ENCODE data around the gene EPHB2. TPM values are rescaled to one million over a fixed set of nuclear protein-coding genes. Genes with fewer than 3 reads are reported as not detected.

EPHB2 gene
- total and polyA plus RNA-seq, 2 of the 13 experiments (the other 11 are each of a cell fraction or from before 2014, with no cell fraction given) = 0.03 to 0.11 TPM

DNA sequence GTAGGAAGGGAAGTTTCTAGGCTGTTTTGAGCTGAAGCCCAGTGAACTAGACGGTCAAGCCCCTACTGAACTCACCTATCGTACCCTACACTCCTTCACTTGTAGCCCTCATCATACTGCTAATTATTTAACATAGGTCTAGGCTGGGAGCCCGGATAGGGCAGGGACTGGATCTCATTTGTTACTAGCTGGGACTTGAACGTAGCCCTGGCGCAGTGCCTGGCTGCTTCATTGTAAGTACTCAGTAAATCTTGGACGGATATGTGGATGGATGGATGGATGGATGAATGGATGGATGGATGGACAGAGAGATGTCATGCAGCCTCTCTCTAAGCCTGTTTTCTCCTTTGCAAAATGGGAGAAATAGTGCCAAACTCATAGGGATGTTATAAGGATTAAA is 129.2 kb downstream of the EPHB2 start:
- BruUV-seq (replicated peaks) = no TSS peak
- intact Hi-C loops (cut with micrococcal nuclease; ENCODE audit: unreplicated experiment) = no loop called here
- 37% methylated on average over 6 of the region's 6 CpGs for WGBS (ENCODE audit: low lambda C conversion rate)
- H3K9me3 ChIP-seq (ENCODE audit: low read length) = no peaks in the 10 kb centered on the region
- H3K36me3 ChIP-seq (replicated peaks in 1 of 2; ENCODE audit: control insufficient read depth in 1 of 2, insufficient read depth in 2 of 2, low read length in 2 of 2) = no peaks in the 10 kb centered on the region
- no peaks in the 10 kb centered on the region for H3K4me1 ChIP-seq (ENCODE audit: insufficient read depth, low read length)
- H3K79me2 ChIP-seq (ENCODE audit: insufficient read depth, low read length) = no peaks in the 10 kb centered on the region
- H3K27me3 ChIP-seq (ENCODE audit: control insufficient read depth in 1 of 2, insufficient read depth in 2 of 2, low read length in 2 of 2) = peaks cover 0 to 16% of the 10 kb centered on the region in 2 experiments; a peak in 1 of 5 replicates
- ATAC-seq (no peak), FAIRE-seq (no peak), DNase-seq (ENCODE audit: low spot score) (no peak)
- H3K4me3 ChIP-seq (replicated peaks in 1 of 3; ENCODE audit: insufficient read depth in 1 of 3, low read depth in 2 of 3, low read length in 3 of 3) = no peak overlapping the region
- no peak overlapping the region for H3K9ac ChIP-seq (ENCODE audit: insufficient read depth, low read depth, low read length)
- H2AFZ ChIP-seq (ENCODE audit: low read length) = no peak overlapping the region
- TF ChIP-seq AFF4 (CRISPR knock-in tag; IDR thresholded peaks at IDR 0.05) = no peak
- TF ChIP-seq ZNF180 (CRISPR knock-in tag; IDR thresholded peaks at IDR 0.05; ENCODE audit: borderline replicate concordance, low read depth) = no peak
- no peak for TF ChIP-seq ZNF670 (CRISPR knock-in tag; IDR thresholded peaks at IDR 0.05; ENCODE audit: borderline replicate concordance)
- TF ChIP-seq, protein P1, sequence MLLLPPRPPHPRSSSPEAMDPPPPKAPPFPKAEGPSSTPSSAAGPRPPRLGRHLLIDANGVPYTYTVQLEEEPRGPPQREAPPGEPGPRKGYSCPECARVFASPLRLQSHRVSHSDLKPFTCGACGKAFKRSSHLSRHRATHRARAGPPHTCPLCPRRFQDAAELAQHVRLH (CRISPR knock-in tag; IDR thresholded peaks at IDR 0.05; ENCODE audit: borderline replicate concordance, low read depth) = no peak
- H3K27ac ChIP-seq (ENCODE audit: extremely low read length, insufficient read depth, low read length) = no peak overlapping the region
- in situ Hi-C loops (cut with HindIII; ENCODE audit: extremely low pct_ligation_motif_present, low pct_unique_long_range_greater_than_20kb) = no loop called here
- POLR2A ChIA-PET = no interaction called here
- H3K4me2 ChIP-seq (ENCODE audit: low read depth, low read length) = no peak overlapping the region
- H4K20me1 ChIP-seq (ENCODE audit: insufficient read depth, low read length) = 0 out of 2 replicates have a peak, but pooled peaks cover 3% of the 10 kb centered on the region
- CTCF ChIA-PET (ENCODE audit: low intra/inter-chr PET ratio, low total read pairs) = no interaction called here

Data from HepG2 (cell line).